Liver (tissue), 9 donors: ENCODE results near the gene IER2. TPM values are rescaled to one million over a fixed set of nuclear protein-coding genes. Genes with fewer than 3 reads are reported as not detected.

Experiments used
- DNase-seq: peaks from one replicate; pipeline ENCODE4 v3.0.0-alpha.2; 2017; ENCODE audit warnings: low spot score
- H3K27ac ChIP-seq, 2 donors: one replicate each; pipeline ENCODE4 v1.7.0; 2013; ENCODE audit warnings: inconsistent platforms in 2 of 2, low read length in 2 of 2, control low read depth in 1 of 2, low read depth in 1 of 2, mild to moderate bottlenecking in 1 of 2
- H3K27me3 ChIP-seq, 4 donors: one replicate each; pipeline versions ENCODE4 v1.6.1 to v1.7.0; 2013; ENCODE audit warnings: low read length in 3 of 4, inconsistent platforms in 1 of 4, mild to moderate bottlenecking in 1 of 4, moderate library complexity in 1 of 4; ENCODE audit not compliant: control insufficient read depth in 4 of 4, insufficient read depth in 4 of 4
- H3K36me3 ChIP-seq, 4 donors: one replicate each; pipeline versions ENCODE4 v1.6.1 to v1.7.0; 2013; ENCODE audit warnings: low read length in 3 of 4, mild to moderate bottlenecking in 3 of 4, low read depth in 1 of 4, moderate library complexity in 1 of 4; ENCODE audit not compliant: control insufficient read depth in 4 of 4, insufficient read depth in 3 of 4
- H3K4me1 ChIP-seq, 4 donors: one replicate each; pipeline versions ENCODE4 v1.6.1 to v1.7.0; 2013; ENCODE audit warnings: low read length in 3 of 4, mild to moderate bottlenecking in 3 of 4, moderate library complexity in 1 of 4; ENCODE audit not compliant: control insufficient read depth in 4 of 4, insufficient read depth in 4 of 4
- H3K4me3 ChIP-seq, 3 donors: one replicate each; pipeline versions ENCODE4 v1.6.1 to v1.7.0; 2013; ENCODE audit warnings: low read length in 3 of 3, control low read depth in 1 of 3, low read depth in 1 of 3, mild to moderate bottlenecking in 1 of 3
- H3K9ac ChIP-seq, 2 donors: one replicate each; pipeline ENCODE4 v1.7.0; 2013; ENCODE audit warnings: low read length in 2 of 2, mild to moderate bottlenecking in 2 of 2, moderate library complexity in 2 of 2, control low read depth in 1 of 2, low read depth in 1 of 2
- H3K9me3 ChIP-seq, 4 donors: one replicate each; pipeline versions ENCODE4 v1.6.1 to v1.7.0; 2013; ENCODE audit warnings: low read length in 3 of 4; ENCODE audit not compliant: control insufficient read depth in 4 of 4
- EGR1 ChIP-seq, 2 donors: IDR thresholded peaks; 2 replicates each; pipeline ENCODE4 v1.6.1; 2016 to 2018; ENCODE audit warnings: antibody characterized with exemption in 2 of 2, low read depth in 2 of 2
- FOXA1 ChIP-seq: IDR thresholded peaks from 2 replicates; pipeline ENCODE4 v1.6.1; 2016; ENCODE audit warnings: antibody characterized with exemption
- GABPA ChIP-seq, 2 donors: IDR thresholded peaks in 1 of 2; conservative IDR thresholded peaks in 1 of 2; 2 replicates each; pipeline ENCODE4 v1.6.1; 2016; ENCODE audit warnings: antibody characterized with exemption in 2 of 2, mild to moderate bottlenecking in 1 of 2, moderate library complexity in 1 of 2
- HNF4G ChIP-seq: IDR thresholded peaks from 2 replicates; pipeline ENCODE4 v1.6.1; 2016; ENCODE audit warnings: antibody characterized with exemption
- NR2F2 ChIP-seq: IDR thresholded peaks from 2 replicates; pipeline ENCODE4 v1.6.1; 2016; ENCODE audit warnings: antibody characterized with exemption
- RAD21 ChIP-seq, 2 donors: IDR thresholded peaks; 2 replicates each; pipeline ENCODE4 v1.6.1; 2016; ENCODE audit warnings: antibody characterized with exemption in 2 of 2, mild to moderate bottlenecking in 2 of 2
- RXRA ChIP-seq, 2 donors: IDR thresholded peaks; 2 replicates each; pipeline ENCODE4 v1.6.1; 2017 to 2018; ENCODE audit warnings: antibody characterized with exemption in 2 of 2, mild to moderate bottlenecking in 1 of 2
- YY1 ChIP-seq: IDR thresholded peaks from 2 replicates; pipeline ENCODE4 v1.6.1; 2016; ENCODE audit warnings: antibody characterized with exemption, mild to moderate bottlenecking
- WGBS: extraction: QIAGEN DNeasy Blood & Tissue Kit; methylation state at CpG from one replicate; pipeline ENCODE4 v1.1.7; 2013; 5-methylcytosine and 5-hydroxymethylcytosine counted together
- polyA plus RNA-seq, 2 donors: library from polyadenylated mRNA; stranded (reverse) in 1 of 2; unstranded in 1 of 2; fragments of 200-250 nt in 1 of 2; fragments of >200 nt in 1 of 2; fragmentation: Nextera tagmentation in 1 of 2; extraction: Ambion mirVana in 1 of 2; gene quantifications; one replicate each; pipeline versions ENCODE4 v1.2.1 to v1.2.3, GENCODE V29; 2013 to 2015
- total RNA-seq, 2 donors: library from RNA; depleted of rRNA; stranded (reverse); fragments of >200 nt; gene quantifications; one replicate each; pipeline ENCODE4 v1.2.3, GENCODE V29; 2014
- TF ChIP-seq, protein P1 (sequence below): fragments of 150-350 bp; IDR thresholded peaks from 2 replicates; pipeline ENCODE4 v1.5.1; 2017; ENCODE audit warnings: improper control_type of control experiment, low read depth, low read length; ENCODE audit not compliant: missing input control
- TF ChIP-seq, protein P2 (sequence below): IDR thresholded peaks from 2 replicates; pipeline ENCODE4 v1.6.1; 2016; ENCODE audit warnings: antibody characterized with exemption
- TF ChIP-seq, protein P3 (sequence below): IDR thresholded peaks from 2 replicates; pipeline ENCODE4 v1.6.1; 2016; ENCODE audit warnings: antibody characterized with exemption
- donor health status: healthy.
- donor health status: healthy.
- donor health status: healthy.
- donor health status: healthy.
- donor health status: healthy.

The IER2 gene
- total and polyA plus RNA-seq, 4 donors: 11.4 to 38.9 (median 21.9) TPM

DNA sequence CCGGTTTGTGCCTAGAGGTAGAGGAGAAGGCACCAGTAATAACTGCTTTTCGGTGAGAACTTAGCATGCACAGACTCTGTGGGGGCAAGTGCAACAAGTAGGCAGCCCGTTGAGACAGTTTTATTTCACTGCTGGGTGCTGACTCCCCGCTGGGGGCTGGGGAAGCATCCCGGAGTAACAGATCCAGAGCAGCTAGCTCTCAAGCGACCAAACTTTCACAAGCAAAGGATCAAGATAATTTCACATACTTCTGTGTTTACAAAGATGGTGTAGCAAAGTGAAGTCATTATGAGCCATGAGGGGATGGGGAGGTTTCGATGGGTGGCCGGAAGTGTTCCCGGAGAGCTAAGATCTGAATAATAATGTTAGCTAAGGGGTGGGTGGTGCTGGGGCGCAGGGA is 29.4 kb upstream of the IER2 start (continued):
- TF ChIP-seq, protein P1, sequence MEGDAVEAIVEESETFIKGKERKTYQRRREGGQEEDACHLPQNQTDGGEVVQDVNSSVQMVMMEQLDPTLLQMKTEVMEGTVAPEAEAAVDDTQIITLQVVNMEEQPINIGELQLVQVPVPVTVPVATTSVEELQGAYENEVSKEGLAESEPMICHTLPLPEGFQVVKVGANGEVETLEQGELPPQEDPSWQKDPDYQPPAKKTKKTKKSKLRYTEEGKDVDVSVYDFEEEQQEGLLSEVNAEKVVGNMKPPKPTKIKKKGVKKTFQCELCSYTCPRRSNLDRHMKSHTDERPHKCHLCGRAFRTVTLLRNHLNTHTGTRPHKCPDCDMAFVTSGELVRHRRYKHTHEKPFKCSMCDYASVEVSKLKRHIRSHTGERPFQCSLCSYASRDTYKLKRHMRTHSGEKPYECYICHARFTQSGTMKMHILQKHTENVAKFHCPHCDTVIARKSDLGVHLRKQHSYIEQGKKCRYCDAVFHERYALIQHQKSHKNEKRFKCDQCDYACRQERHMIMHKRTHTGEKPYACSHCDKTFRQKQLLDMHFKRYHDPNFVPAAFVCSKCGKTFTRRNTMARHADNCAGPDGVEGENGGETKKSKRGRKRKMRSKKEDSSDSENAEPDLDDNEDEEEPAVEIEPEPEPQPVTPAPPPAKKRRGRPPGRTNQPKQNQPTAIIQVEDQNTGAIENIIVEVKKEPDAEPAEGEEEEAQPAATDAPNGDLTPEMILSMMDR: no peak

DNA sequence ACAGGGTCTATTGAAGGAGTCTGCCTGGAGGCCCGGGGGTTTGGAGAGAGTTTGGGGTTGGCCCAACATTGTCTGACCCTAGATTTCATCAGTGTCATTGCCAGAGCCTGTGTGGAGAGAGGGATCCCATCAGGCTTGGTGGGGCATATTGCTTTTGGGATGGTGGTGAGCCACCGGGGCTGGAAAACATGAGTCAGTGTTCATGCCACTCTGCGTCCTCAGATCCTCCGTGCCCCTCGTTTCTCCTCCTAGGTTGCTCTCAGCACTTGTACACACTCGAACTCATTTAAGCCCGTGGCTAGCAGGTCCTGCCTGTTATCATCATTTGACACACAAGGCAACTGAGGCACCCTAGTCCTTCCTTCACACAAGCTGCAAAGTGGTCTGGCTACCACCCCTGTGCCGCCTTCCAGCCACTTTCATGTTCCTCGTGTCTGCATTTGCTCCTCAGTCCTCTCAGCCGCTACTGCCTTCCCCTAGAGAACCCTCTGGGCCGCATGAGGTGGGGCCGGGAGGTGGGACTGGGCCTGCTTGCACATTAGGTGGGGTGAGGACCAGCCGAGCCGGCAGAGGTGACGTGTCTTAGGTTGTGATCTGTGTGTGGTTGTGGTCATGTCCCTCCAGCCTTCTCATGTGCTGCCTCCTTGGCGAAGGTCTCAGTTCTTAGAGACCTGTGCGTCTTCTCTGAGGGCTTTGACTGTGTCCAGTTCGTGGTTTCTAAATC is 28.5 kb upstream of the IER2 start:
- no peaks in the 10 kb centered on the region for H3K27me3 ChIP-seq
- no peak for DNase-seq
- peaks cover 0 to 8% (median 0%) of the 10 kb centered on the region in 4 donors for H3K36me3 ChIP-seq
- TF ChIP-seq RXRA (IDR thresholded peaks at IDR 0.05) (no peak), FOXA1 (no peak), NR2F2 (no peak), EGR1 (IDR thresholded peaks at IDR 0.05; ENCODE audit: low read depth in 2 of 2) (no peak)
- TF ChIP-seq, protein P2, sequence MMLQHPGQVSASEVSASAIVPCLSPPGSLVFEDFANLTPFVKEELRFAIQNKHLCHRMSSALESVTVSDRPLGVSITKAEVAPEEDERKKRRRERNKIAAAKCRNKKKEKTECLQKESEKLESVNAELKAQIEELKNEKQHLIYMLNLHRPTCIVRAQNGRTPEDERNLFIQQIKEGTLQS: no peak
- H3K9me3 ChIP-seq: no peaks in the 10 kb centered on the region
- no peak overlapping the region for H3K4me3 ChIP-seq
- H3K4me1 ChIP-seq: peaks cover 10 to 30% (median 21%) of the 10 kb centered on the region in 4 donors
- no peak overlapping the region for H3K9ac ChIP-seq
- 85% methylated on average over 18 of the region's 18 CpGs for WGBS
- H3K27ac ChIP-seq: no peak overlapping the region

DNA sequence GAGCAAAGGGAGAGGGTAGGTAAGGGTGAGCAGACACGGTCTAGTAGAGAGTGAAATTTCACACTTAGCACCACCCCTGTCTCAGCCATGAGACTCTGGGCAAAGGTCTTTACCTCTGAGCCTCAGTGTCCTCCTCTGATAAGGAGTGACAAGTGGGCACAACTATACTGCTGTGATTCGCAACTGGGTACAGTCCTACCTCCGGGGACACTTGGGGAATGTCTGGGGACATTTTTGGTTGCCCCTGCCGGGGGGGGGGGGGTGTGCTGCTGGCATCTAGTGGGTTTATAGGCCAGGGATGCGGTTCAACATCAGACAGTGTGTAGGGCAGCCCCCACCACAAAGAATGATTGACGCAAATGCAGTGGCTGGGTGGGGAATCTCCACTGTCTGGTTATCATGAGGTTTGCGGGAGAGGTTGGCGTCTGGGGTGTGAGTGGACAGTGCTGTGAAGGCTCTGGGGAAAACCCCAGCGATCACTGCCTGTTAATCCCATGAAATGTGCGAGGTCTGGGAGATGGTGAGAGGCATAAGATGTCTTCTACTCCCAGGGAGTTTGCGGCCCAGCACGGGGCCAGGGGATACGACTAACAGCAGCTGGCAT is 27.8 kb upstream of the IER2 start:
- no peak for DNase-seq
- H3K27me3 ChIP-seq: no peaks in the 10 kb centered on the region
- H3K4me3 ChIP-seq: no peak overlapping the region
- no peak overlapping the region for H3K27ac ChIP-seq
- no peaks in the 10 kb centered on the region for H3K9me3 ChIP-seq
- 89% methylated on average over 13 of the region's 13 CpGs for WGBS
- peaks cover 10 to 23% (median 16%) of the 10 kb centered on the region in 4 donors for H3K4me1 ChIP-seq
- H3K36me3 ChIP-seq: peaks cover 0 to 8% (median 0%) of the 10 kb centered on the region in 4 donors
- no peak overlapping the region for H3K9ac ChIP-seq
- TF ChIP-seq FOXA1: no peak
- TF ChIP-seq, protein P3, sequence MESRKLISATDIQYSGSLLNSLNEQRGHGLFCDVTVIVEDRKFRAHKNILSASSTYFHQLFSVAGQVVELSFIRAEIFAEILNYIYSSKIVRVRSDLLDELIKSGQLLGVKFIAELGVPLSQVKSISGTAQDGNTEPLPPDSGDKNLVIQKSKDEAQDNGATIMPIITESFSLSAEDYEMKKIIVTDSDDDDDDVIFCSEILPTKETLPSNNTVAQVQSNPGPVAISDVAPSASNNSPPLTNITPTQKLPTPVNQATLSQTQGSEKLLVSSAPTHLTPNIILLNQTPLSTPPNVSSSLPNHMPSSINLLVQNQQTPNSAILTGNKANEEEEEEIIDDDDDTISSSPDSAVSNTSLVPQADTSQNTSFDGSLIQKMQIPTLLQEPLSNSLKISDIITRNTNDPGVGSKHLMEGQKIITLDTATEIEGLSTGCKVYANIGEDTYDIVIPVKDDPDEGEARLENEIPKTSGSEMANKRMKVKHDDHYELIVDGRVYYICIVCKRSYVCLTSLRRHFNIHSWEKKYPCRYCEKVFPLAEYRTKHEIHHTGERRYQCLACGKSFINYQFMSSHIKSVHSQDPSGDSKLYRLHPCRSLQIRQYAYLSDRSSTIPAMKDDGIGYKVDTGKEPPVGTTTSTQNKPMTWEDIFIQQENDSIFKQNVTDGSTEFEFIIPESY: no peak
- TF ChIP-seq YY1: no peak
- TF ChIP-seq, protein P1: no peak
- no peak for TF ChIP-seq RAD21 (IDR thresholded peaks at IDR 0.05)
- TF ChIP-seq HNF4G: no peak
- TF ChIP-seq NR2F2: no peak
- no peak for TF ChIP-seq GABPA (IDR thresholded peaks at IDR 0.05 in 1 of 2, conservative IDR thresholded peaks at IDR 0.05 in 1 of 2)
